Midbrain (tissue), 1 donor: Measurements from ENCODE around the gene SUPT20H.
"Not testable (repeated sequence)": the region's sequence is repeated elsewhere in the genome, so short reads cannot be mapped to it uniquely, and the experiment has no call there.

Experiments
- DNase-seq: peaks from one replicate; lab custom pipeline; 2025; lab: John Stamatoyannopoulos, UW

Gene SUPT20H

DNA sequence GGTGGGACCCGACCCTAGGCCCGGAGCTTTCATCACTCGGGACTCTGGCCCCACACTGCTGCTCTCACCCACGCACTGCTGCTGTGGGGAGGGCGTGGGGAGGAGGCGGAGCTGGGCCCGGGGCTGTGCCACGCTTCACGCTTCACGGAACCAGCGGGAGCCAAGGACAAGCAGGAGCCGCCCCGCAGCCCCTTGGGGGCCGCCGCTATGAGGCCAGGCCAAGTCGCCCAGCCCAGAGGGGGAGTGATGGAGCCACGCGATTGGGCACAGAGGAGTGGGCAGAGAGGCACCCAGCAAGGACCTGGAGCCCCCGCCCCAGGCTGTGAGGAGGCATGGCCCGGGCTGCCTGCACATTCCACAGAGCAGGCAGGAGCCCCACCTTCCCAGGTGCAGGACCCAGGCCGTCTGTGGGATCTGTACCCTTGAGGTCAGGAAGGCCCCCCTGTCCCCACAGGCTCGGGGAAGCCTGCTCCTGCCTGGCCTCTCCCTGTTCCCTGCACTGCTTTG, 10.2 kb upstream of the SUPT20H start:
- no peak for DNase-seq

DNA sequence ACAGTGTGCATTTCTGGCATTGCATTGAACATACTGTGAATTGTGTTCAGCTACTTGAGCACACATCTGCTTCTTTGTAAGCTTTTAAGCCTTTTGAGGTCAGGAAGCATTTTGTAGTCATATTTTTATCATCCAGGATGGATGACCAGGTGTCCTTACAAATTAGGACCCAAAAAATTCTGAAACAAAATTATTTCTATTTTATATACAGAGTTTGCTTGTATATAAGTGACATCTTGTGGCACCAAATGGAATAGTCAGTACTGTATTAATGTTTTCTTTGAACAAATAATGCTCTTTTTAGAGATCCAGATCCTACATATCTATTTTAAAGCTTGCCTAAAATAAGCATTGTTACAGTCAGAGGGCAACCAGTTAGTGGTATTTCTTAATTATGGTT, 9.5 kb upstream of the SUPT20H start:
- DNase-seq = no peak

DNA sequence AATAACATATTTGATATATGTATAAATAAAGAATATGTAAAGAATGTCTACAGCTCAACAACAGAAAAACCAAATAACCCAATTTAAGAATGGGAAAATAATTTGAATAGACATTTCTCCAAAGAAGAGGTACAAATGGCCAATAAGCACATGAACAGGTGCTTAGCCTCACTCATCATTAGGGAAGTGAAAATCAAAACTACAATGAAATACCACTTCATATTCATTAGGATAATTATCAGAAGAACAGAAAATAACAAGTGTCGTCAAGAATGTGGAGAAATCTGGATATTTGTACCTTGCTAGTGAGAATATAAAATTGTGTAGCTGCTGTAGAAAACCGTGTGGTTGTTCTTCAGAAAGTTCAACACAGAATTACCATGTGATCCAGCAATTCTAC, 8.4 kb upstream of the SUPT20H start:
- no peak for DNase-seq

DNA sequence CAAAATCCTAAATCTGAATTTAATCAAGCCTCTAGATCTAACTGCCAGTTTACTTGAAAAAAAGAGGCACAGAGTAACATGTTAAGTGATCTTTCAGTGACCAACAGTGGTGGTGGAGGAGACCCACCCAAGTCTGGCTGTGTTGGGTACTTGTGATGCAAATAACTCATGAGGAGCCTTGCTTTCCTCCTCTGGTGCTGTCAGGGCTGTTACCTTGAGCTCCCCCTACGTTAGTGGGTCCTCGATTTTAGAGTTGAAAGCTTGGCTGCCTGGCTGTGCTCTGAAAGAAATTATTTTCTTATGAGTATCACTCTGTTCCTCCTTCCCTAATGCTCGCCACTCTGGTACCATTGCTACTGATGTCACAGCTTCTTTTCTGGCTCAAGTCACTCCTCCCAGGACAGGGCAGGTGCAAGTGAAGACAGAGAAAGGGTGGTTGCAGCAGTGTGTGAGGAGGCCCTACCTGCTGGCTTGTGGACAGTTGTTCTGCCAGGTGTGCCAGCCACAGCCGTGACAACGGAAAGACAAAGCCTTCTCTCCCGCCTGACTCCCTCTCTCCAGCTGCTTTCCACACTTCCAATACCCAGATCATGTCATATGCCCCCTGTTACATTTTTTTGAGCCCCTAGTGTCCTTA, 6.5 kb upstream of the SUPT20H start:
- DNase-seq = no peak

DNA sequence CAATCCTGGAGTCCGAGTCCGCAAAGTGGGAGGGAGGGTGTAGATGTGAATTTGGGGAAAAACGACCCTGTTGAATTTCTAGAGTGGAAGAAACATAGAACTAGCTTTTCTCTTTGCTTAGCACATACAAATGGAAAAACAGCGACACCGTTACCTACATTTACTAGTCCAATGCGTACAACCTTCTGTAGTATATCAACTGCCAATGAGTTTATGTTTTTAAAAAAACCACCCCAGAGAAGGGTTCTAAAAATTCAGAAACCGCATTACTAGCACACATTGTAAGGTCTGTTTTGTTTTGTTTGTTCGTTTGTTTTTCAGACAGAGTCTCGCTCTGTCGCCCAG, 332 bp upstream of the SUPT20H start:
- DNase-seq = no peak

DNA sequence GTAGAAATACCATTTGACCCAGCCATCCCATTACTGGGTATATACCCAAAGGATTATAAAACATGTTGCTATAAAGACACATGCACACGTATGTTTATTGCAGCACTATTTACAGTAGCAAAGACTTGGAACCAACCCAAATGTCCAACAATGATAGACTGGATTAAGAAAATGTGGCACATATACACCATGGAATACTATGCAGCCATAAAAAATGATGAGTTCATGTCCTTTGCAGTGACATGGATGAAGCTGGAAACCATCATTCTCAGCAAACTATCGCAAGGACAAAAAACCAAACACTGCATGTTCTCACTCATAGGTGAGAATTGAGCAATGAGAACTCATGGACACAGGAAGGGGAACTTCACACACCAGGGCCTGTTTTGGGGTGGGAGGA, 3.3 kb downstream of the SUPT20H start:
- DNase-seq = not testable (repeated sequence)

DNA sequence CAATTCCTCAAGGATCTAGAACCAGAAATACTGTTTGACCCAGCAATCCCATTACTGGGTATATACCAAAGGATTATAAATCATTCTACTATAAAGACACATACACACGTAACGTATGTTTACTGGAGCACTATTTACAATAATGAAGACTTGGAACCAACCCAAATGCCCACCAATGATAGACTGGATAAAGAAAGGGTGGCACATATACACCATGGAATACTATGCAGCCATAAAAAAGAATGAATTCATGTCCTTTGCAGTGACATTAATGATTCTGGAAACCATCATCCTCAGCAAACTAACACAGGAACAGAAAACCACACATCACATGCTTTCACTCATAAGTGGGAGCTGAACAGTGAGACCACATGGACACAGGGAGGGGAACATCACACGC, 6.4 kb downstream of the SUPT20H start:
- DNase-seq = not testable (repeated sequence)

DNA sequence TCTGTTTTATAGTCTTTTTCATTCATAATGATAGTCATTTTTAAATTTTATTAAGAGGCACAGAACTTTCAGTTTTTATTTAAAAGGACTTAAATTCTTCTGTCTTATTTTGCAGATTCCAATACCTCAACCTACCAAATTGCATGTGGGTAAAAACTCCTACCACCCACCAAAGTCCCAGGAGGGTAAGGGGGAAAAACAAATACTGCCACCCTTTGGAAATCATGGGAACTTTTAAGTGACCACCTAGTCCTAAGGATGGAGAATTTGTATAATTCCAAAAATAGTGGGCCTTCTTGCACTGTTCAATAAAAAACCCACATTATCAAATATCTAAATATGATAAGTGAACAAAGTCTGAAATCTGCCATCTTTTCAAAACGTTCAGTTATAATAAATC, 9.7 kb downstream of the SUPT20H start:
- no peak for DNase-seq

DNA sequence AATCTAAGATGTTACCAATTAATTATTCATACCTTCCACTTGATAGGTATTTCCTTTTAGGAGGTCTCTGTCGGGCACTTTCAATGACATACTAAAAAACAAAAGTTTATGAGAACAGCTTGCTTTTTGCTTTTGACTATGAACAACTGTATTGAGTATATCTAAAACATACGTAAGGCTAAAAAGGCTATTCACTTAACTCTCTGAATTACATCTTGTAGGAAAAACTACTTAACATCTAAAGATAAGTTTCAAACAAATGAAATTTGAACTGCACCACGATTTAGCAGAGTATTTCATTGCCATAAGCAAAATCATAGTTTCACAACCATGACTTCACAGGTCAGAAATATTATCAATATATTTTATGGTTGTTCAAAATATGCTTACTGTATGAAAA, 11.6 kb downstream of the SUPT20H start:
- no peak for DNase-seq

DNA sequence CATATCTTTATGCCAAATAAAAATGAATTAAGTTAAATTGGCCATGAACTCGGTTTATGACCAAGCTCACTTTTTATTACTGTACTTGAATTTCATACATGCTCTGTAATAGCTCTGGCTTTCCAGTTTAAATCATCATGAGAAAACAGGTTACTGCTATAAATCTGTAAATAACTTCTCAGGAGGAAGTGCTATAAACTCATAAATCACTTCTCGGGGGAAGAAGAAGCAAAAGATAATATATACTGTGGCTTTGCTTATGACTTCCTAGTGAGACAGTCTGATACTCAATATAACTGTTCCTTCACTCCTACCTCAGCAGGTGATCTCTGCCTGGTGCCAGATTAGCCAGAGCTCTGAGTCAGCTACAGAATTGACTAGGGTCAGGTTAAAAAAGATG, 12.5 kb downstream of the SUPT20H start:
- DNase-seq = no peak

DNA sequence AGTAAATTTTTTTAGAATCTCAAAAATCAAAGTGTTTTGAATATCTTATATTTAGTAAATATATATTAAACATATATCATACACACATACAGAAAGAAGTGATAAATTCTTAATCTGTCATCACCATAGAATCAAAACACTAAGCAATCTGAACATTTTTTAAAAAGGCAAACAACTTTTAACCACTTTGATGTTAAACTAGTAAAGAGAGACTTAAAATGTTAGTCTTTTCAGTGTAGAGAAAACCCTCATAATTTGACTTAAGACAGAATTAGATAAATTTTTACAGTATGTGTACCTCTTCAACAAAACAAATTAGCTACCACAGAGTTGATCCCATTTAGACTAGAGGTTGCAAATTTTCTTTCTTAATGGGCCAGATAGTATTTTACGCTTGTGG, 13.4 kb downstream of the SUPT20H start:
- DNase-seq = no peak

DNA sequence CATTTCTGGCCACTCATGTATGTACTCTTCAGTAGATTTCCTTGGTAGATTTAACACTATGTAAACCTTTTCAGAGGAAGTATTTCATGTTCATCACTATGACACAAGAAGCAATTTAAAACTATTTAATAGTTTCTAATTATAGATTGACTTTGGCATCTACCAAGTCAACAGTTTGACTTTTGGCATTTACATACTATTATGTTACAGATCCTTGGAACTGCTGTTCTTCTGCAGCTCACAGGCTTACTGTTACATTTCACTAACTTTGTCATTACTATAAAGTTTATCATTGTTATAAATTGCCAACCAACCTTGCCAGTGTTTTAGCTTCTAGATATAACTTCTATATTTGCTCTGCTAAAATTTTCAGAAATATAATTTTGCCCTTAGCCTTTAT, 18.7 kb downstream of the SUPT20H start:
- DNase-seq = no peak

DNA sequence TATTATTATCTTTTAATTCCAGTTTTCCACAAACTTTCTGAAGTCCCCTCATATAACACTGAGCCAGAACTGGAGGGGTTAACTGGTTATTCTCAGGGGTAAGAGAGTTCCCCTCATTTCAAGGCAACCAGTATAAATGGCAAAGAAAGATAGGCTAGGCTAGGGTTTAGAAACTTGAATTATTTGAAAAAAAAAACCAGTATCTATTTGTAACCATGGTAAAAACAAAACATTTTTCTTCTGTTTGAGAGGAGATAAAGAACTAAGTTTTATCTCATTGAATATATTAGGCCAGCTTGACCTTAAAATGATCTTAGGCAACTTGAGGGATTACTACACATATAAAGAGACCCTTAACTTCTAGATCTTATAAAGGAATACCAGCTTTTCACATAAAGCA, 19.6 kb downstream of the SUPT20H start:
- DNase-seq = no peak

DNA sequence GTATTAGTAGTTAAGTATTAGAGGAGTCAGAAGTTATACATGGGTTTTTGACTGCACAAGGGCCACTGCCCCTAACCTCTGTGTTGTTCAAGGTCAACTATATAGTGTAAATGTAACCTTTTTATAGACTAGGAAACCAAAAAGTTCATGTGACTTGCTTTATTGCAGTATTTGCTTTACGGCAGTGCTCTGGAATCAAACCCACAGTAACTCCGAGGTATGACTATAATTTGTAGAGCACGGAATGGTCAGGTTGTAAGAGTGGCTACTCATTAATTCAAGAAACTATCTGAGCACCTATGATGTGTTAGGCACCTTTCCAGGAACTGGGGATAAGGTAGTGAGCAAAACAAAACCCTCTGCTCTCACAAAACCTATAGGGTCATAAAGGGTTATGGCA, 22.2 kb downstream of the SUPT20H start:
- DNase-seq = no peak

DNA sequence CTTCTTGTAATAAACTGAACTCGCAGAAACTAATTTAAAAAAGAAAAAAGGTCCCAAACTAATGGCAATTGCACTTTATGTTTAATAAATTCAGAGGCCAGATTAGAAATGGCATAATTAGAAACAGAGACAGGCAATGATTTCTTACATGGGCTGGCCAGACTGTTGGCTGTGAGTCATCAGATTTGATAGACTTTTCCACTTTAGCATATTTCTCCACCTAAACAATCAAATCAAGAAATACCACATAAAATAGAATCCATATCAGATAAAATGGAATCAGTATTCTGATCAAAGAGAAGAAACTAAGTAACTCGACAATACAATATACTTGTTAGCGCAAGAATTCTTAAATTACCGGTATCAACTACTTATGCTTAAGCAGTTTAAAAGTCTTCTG, 29.9 kb downstream of the SUPT20H start:
- DNase-seq = no peak

DNA sequence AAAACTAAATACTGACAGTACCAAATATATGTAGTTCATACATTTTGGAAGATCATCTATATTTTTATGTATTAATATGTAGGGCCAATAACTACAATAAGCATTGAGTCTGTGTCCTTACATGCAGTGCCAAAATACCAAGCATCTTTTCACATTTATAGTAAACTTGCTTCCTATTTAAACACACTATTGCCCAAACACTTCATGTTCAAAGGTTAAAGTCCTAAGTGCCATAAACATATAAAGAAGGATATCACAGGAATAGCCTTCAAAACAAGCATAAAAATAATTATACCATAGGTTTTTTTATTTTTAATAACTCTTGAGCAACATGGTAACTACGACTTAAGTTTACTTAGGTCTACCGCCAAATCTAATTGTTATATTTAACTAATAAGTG, 31.8 kb downstream of the SUPT20H start:
- DNase-seq = no peak

DNA sequence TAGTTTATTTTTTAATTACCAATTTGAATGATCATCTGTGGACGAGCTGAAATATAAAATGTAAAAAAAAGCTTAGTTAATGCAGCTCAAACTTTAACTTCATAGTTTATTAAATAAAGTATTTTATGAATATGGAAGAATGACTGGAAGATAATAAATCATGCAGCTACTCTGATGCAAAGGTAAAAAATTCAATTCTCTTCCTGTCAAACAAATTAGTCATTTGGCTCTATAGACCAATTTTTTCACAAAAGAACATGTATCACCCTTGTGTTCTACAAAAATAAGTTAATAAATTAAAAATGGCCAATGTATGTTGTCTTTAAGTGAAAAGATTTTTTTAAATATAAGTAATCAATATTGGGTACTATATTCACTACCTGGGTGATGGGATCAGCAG, 32.7 kb downstream of the SUPT20H start:
- DNase-seq = no peak

DNA sequence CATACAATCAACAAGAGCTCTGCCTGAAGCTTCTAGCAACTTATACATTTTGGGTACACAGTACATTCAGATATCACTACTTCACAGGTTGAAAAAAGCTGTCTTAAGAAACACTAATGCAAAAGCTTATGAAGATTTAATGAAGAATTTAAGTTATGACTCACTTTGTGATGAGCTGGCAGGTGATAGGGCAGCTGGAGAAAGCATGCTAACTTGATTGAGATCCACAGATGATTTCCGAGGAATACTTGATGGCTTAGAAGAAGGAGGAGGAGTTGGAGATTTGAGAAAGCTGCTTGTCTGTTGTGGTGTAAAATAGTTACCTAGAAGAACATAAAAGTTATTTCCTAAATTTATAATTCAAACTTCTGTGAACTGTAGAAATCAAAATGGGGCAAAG, 35.6 kb downstream of the SUPT20H start:
- DNase-seq = no peak

DNA sequence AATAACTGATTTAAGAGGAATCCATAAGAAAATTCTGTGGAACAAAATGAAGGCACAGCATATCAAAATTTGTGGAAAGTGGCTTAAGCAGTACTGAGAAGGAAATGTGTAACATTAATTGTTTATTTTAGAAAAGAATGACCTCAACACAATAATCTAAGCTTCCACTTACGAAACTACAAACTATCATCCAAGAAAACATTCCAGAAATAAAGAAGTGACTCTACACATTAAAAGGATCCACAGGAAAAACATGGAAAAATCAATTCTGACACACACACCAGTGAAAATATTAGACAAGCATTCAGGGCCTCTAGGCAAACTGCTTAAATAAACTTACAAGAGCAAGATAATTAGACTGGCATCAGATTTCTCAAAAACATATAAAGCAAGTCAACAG, 44.9 kb downstream of the SUPT20H start:
- DNase-seq = no peak

DNA sequence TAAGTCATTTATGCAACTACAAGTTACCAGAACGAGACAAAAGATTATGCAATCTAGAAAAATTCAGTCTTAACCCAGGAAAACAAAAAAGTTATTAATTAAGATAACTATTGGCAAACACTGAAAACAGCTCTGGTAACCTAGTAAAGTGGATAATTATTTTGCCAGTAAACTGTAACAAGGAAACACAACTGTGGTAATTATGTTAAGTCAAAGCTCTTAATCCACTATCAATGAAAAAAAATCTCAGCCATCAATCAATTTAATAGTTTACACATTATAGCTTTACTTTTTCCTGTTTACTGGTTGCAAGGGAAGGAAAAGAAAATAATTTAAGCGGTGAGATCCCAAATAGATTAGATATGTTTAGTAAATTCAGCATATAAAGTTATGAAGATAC, 47.7 kb downstream of the SUPT20H start:
- no peak for DNase-seq

DNA sequence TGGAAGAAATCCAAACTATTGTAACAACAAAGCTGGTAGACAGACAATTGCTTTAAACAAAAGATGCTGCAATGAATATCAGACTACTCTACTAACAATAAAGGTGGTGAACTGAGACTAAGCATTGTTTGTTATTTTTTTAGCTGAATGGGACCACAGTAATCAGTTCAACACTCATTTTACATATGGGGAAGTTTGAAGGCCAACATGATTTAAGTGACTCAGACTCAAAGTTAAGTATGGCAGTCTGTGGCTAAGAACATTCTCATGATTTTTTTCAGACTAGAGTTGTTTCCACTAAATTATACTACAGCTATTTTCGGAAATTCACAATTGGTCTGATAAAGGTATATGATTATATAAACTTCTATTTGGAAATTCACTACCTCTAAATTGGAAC, 48.5 kb downstream of the SUPT20H start:
- no peak for DNase-seq

DNA sequence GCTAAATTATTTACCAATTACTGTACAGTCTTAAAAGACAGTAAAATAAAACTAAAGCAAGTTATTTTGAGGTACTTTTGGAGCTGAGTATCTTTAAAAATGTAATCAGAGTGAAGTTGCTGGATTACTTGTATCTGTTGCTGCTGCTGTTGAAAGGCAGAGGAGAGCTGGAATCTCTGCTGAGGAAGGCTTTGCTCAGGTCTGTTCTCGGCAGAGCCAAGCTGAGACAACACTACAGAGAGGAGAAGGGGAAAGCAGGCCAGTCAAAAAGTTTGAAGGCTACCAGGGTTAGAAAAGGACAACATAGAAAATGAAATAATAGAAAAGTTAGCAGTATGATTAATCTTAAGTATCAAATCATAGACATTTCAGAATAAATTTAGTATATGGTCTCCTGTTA, 49.1 kb downstream of the SUPT20H start:
- DNase-seq = no peak

DNA sequence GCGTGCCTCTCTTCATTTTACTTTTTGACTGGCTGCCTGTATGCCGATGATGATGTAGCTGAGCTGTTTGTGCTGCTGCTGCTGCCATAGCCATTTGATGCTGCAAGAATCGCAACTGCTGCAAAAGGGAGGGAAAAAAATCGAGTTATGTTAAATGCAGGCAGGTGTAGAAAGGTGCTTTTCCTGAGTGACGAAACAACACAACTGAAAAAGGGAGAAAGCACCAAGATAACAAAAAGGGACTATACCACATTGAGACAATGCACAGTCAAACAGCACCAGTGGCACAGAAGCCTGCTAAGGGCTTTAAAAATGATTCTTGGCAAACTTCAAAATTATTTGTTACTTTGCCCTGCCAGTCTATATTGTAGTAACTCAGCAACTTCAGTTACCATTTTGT, 49.8 kb downstream of the SUPT20H start:
- DNase-seq = no peak

DNA sequence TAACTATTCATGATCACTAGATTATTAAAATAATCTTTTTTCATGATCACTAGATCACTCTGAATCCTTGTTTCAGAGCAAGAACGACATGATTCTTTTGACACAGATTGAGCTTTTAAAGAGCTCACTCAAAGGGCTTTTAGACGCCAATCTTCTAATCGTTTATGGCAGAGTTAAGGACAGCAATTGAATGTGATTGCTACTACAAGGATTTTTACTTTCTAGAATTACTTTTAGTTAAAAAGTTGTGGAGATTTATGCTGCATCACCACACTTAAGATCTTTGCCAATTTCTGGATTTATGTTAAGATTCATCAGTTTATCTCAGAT, 57.6 kb downstream of the SUPT20H start:
- DNase-seq = no peak
